HEK293 (cell line): ENCODE results near the gene CFAP46.

Experiments
- CTCF ChIA-PET: fragments of 350-600 bp; formaldehyde crosslinking; extraction: SDS; loops from one replicate; lab custom pipeline; 2021; ENCODE audit warnings: antibody characterized with exemption; lab: Yijun Ruan, JAX
- POLR2A ChIA-PET: fragments of 300-600 bp; formaldehyde crosslinking; extraction: SDS; loops from one replicate; lab custom pipeline; 2020; ENCODE audit warnings: antibody characterized with exemption, inconsistent platforms; lab: Yijun Ruan, JAX
- H3K27ac ChIP-seq: fragments of 200-500 bp; sonication (Bioruptor generic); 2 replicates; pipeline ENCODE4 v1.5.1; 2014; ENCODE audit warnings: low read depth, low read length, control low read depth, inconsistent platforms; ENCODE audit errors: extremely low read depth
- H3K36me3 ChIP-seq, 2 experiments: fragments of 200-500 bp in 1 of 2; sonication (Bioruptor generic) in 1 of 2; 1 replicate in 1 of 2; 2 replicates in 1 of 2; pipeline ENCODE4 v1.5.1; 2014 to 2017; ENCODE audit warnings: inconsistent platforms in 2 of 2, low read length in 2 of 2; ENCODE audit not compliant: control insufficient read depth in 2 of 2, insufficient read depth in 1 of 2
- H3K4me1 ChIP-seq: fragments of 200-500 bp; sonication (Bioruptor generic); 2 replicates; pipeline ENCODE4 v1.5.1; 2014; ENCODE audit warnings: mild to moderate bottlenecking, low read length, inconsistent platforms; ENCODE audit not compliant: control insufficient read depth, insufficient read depth
- H3K4me3 ChIP-seq: 2 replicates; pipeline ENCODE4 v1.5.1; 2011; ENCODE audit warnings: low read depth, mild to moderate bottlenecking, control low read depth, low read length, moderate library complexity
- H3K9me3 ChIP-seq: fragments of 200-500 bp; sonication (Bioruptor generic); 2 replicates; pipeline ENCODE4 v1.5.1; 2014; ENCODE audit warnings: low read depth, low read length, inconsistent platforms; ENCODE audit not compliant: control insufficient read depth, insufficient read depth
- EGR2 ChIP-seq: fragments of 450-650 bp; formaldehyde crosslinking; IDR thresholded peaks from 2 replicates; pipeline ENCODE4 v1.5.1; 2016; ENCODE audit warnings: low read depth, missing biosample characterization, missing genetic modification characterization
- HIC1 ChIP-seq: fragments of 450-650 bp; formaldehyde crosslinking; IDR thresholded peaks from 2 replicates; pipeline ENCODE4 v1.5.1; 2016; ENCODE audit warnings: missing biosample characterization, missing genetic modification characterization
- SP7 ChIP-seq: fragments of 450-650 bp; formaldehyde crosslinking; IDR thresholded peaks from 2 replicates; pipeline ENCODE4 v1.5.1; 2016; ENCODE audit warnings: missing biosample characterization, missing genetic modification characterization
- ZBTB20 ChIP-seq: fragments of 450-650 bp; formaldehyde crosslinking; IDR thresholded peaks from 2 replicates; pipeline ENCODE4 v1.5.1; 2016; ENCODE audit warnings: missing biosample characterization, missing genetic modification characterization
- ZNF132 ChIP-seq: fragments of 450-650 bp; formaldehyde crosslinking; IDR thresholded peaks from 2 replicates; pipeline ENCODE4 v1.5.1; 2017; ENCODE audit warnings: missing biosample characterization, missing genetic modification characterization, borderline replicate concordance
- ZNF16 ChIP-seq: fragments of 450-650 bp; formaldehyde crosslinking; IDR thresholded peaks from 2 replicates; pipeline ENCODE4 v1.5.1; 2016; ENCODE audit warnings: low read depth, missing biosample characterization, missing genetic modification characterization
- ZNF169 ChIP-seq: fragments of 450-650 bp; formaldehyde crosslinking; IDR thresholded peaks from 2 replicates; pipeline ENCODE4 v1.5.1; 2016; ENCODE audit warnings: missing biosample characterization, missing genetic modification characterization
- ZNF175 ChIP-seq: fragments of 450-650 bp; formaldehyde crosslinking; IDR thresholded peaks from 2 replicates; pipeline ENCODE4 v1.5.1; 2016; ENCODE audit warnings: missing biosample characterization, missing genetic modification characterization
- ZNF184 ChIP-seq: fragments of 450-650 bp; IDR thresholded peaks from 2 replicates; pipeline ENCODE4 v1.5.1; 2018; ENCODE audit warnings: missing biosample characterization, mild to moderate bottlenecking, missing genetic modification characterization
- ZNF202 ChIP-seq: fragments of 450-650 bp; formaldehyde crosslinking; IDR thresholded peaks from 2 replicates; pipeline ENCODE4 v1.5.1; 2016; ENCODE audit warnings: missing biosample characterization, missing genetic modification characterization, borderline replicate concordance
- ZNF221 ChIP-seq: fragments of 450-650 bp; formaldehyde crosslinking; IDR thresholded peaks from 2 replicates; pipeline ENCODE4 v1.5.1; 2017; ENCODE audit warnings: missing biosample characterization, missing genetic modification characterization, borderline replicate concordance
- ZNF23 ChIP-seq: fragments of 450-650 bp; formaldehyde crosslinking; IDR thresholded peaks from 2 replicates; pipeline ENCODE4 v1.5.1; 2016; ENCODE audit warnings: missing biosample characterization, missing genetic modification characterization, borderline replicate concordance
- ZNF341 ChIP-seq: fragments of 450-650 bp; formaldehyde crosslinking; IDR thresholded peaks from 2 replicates; pipeline ENCODE4; 2016; ENCODE audit warnings: low read depth, missing biosample characterization, missing genetic modification characterization
- ZNF398 ChIP-seq: fragments of 450-650 bp; formaldehyde crosslinking; IDR thresholded peaks from 2 replicates; pipeline ENCODE4 v1.5.1; 2017; ENCODE audit warnings: missing biosample characterization, missing genetic modification characterization
- ZNF513 ChIP-seq: fragments of 450-650 bp; IDR thresholded peaks from 2 replicates; pipeline ENCODE4 v1.5.1; 2018; ENCODE audit warnings: missing biosample characterization, missing genetic modification characterization
- ZNF530 ChIP-seq: fragments of 450-650 bp; formaldehyde crosslinking; IDR thresholded peaks from 2 replicates; pipeline ENCODE4 v1.5.1; 2016; ENCODE audit warnings: low read depth, missing biosample characterization, missing genetic modification characterization
- ZNF610 ChIP-seq: fragments of 450-650 bp; formaldehyde crosslinking; IDR thresholded peaks from 2 replicates; pipeline ENCODE4 v1.5.1; 2016; ENCODE audit warnings: missing biosample characterization, missing genetic modification characterization, borderline replicate concordance
- ZNF621 ChIP-seq: fragments of 450-650 bp; formaldehyde crosslinking; IDR thresholded peaks from 2 replicates; pipeline ENCODE4 v1.5.1; 2017; ENCODE audit warnings: missing biosample characterization, missing genetic modification characterization
- ZNF670 ChIP-seq: fragments of 450-650 bp; formaldehyde crosslinking; IDR thresholded peaks from 2 replicates; pipeline ENCODE4 v1.5.1; 2016; ENCODE audit warnings: missing biosample characterization, missing genetic modification characterization, low read depth
- ZNF843 ChIP-seq: fragments of 450-650 bp; formaldehyde crosslinking; IDR thresholded peaks from 2 replicates; pipeline ENCODE4 v1.5.1; 2016; ENCODE audit warnings: missing biosample characterization, missing genetic modification characterization
- TF ChIP-seq, protein P1 (sequence below): fragments of 450-650 bp; formaldehyde crosslinking; IDR thresholded peaks from 2 replicates; pipeline ENCODE4 v1.5.1; 2016; ENCODE audit warnings: missing biosample characterization, missing genetic modification characterization
- TF ChIP-seq, protein P2 (sequence below): fragments of 450-650 bp; formaldehyde crosslinking; IDR thresholded peaks from 2 replicates; pipeline ENCODE4 v1.5.1; 2016; ENCODE audit warnings: missing biosample characterization, missing genetic modification characterization

The CFAP46 gene

DNA sequence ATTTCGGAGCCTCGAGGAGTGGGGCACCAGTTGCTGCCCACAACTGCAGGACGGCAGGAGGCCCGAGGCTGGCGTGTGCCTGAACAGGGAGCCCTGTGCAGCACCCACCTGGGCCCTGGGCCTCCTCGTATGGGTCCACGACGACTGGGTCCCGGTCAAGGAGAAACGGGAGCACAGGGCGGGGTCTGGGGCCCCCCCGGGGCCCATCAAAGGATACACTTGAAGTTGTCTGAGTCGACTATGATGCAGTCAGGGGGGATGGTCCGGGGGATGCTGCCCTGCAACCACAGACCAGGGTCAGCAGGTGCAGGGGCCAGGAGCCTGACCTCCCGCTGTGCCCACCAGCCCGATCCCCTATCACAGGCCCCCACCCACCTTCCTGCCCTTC lies 127.9 kb downstream of the CFAP46 start:
- H3K4me1 ChIP-seq = no peaks in the 10 kb centered on the region
- no peak overlapping the region for H3K27ac ChIP-seq
- no peak for TF ChIP-seq ZNF221 (tag by site-specific recombination)
- TF ChIP-seq, protein P1, sequence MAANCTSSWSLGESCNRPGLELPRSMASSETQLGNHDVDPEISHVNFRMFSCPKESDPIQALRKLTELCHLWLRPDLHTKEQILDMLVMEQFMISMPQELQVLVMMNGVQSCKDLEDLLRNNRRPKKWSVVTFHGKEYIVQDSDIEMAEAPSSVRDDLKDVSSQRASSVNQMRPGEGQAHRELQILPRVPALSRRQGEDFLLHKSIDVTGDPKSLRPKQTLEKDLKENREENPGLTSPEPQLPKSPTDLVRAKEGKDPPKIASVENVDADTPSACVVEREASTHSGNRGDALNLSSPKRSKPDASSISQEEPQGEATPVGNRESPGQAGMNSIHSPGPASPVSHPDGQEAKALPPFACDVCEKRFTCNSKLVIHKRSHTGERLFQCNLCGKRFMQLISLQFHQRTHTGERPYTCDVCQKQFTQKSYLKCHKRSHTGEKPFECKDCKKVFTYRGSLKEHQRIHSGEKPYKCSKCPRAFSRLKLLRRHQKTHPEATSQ = no peak
- TF ChIP-seq ZNF670 (tag by site-specific recombination) = no peak
- TF ChIP-seq ZNF341 (tag by site-specific recombination) = no peak
- no peak for TF ChIP-seq HIC1 (tag by site-specific recombination)
- TF ChIP-seq ZNF184 (tag by site-specific recombination) = no peak
- TF ChIP-seq SP7 (tag by site-specific recombination) = no peak
- TF ChIP-seq, protein P2, sequence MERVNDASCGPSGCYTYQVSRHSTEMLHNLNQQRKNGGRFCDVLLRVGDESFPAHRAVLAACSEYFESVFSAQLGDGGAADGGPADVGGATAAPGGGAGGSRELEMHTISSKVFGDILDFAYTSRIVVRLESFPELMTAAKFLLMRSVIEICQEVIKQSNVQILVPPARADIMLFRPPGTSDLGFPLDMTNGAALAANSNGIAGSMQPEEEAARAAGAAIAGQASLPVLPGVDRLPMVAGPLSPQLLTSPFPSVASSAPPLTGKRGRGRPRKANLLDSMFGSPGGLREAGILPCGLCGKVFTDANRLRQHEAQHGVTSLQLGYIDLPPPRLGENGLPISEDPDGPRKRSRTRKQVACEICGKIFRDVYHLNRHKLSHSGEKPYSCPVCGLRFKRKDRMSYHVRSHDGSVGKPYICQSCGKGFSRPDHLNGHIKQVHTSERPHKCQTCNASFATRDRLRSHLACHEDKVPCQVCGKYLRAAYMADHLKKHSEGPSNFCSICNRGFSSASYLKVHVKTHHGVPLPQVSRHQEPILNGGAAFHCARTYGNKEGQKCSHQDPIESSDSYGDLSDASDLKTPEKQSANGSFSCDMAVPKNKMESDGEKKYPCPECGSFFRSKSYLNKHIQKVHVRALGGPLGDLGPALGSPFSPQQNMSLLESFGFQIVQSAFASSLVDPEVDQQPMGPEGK (tag by site-specific recombination) = no peak
- TF ChIP-seq ZNF202 = no peak
- CTCF ChIA-PET = no interaction called here
- POLR2A ChIA-PET = interaction anchor here (0.6 kb wide), 1 partner anchor 41 kb away, joined by 3 read pairs; no protein-coding TSS in a partner anchor
- H3K4me3 ChIP-seq = no peak overlapping the region
- H3K9me3 ChIP-seq = no peaks in the 10 kb centered on the region
- H3K36me3 ChIP-seq = no peaks in the 10 kb centered on the region

DNA sequence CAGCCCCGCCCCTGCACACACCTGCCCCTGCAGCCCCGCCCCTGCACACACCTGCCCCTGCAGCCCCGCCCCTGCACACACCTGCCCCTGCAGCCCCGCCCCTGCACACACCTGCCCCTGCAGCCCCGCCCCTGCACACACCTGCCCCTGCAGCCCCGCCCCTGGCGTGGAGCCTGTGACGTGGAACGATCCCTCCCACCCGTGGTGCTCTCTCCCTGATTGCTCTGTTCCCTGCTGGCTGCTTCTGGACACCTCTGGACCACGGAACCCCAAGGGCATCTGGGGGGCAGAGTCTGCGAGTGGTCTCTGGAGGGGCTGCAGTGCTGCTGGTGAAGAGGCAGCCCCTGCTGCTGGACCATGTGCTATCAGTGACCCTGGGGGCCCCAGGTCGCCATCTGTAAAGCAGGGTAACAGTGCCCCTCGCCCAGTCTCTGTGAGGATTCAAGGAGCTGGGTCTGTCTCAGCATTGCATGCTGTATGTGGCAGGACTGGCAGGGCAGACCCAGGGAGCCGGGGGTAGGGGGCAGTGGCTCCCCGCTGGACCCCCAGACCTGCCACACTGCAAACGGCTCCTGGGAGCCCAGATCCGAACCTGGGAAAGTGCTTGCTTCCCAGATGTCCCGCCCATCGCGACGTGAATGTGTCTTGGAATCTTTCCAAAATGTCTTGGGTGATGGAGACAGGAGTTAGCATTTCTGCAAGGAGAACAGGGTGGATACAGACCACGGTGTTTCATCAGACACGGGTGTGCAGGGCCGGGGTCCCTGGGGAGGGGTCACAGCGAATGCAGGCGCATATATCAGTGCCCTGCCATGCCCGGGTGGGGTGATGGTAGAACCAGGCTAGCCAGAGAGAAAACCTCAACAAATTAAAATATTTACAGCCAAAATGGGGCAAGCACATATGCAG lies 128.6 kb downstream of the CFAP46 start:
- no peaks in the 10 kb centered on the region for H3K9me3 ChIP-seq
- ChIA-PET POLR2A (interaction anchor here (0.6 kb wide), 1 partner anchor 40 kb away, joined by 3 read pairs; no protein-coding TSS in a partner anchor), CTCF (no interaction called here)
- H3K27ac ChIP-seq = no peak overlapping the region
- no peaks in the 10 kb centered on the region for H3K36me3 ChIP-seq
- no peaks in the 10 kb centered on the region for H3K4me1 ChIP-seq
- no peak for TF ChIP-seq ZNF132 (tag by site-specific recombination)
- no peak for TF ChIP-seq ZNF513
- no peak for TF ChIP-seq ZNF175 (tag by site-specific recombination)
- no peak for TF ChIP-seq ZNF169 (tag by site-specific recombination)
- no peak for TF ChIP-seq ZNF23 (tag by site-specific recombination)
- TF ChIP-seq ZNF530 (tag by site-specific recombination) = no peak
- TF ChIP-seq ZNF621 (tag by site-specific recombination) = no peak
- no peak for TF ChIP-seq ZBTB20 (tag by site-specific recombination)
- TF ChIP-seq ZNF16 (tag by site-specific recombination) = no peak
- TF ChIP-seq ZNF610 (tag by site-specific recombination) = no peak
- no peak for TF ChIP-seq ZNF843 (tag by site-specific recombination)
- TF ChIP-seq EGR2 (tag by site-specific recombination) = no peak
- TF ChIP-seq ZNF398 (tag by site-specific recombination) = no peak
- no peak overlapping the region for H3K4me3 ChIP-seq
